GM12878 (cell line): ENCODE measurements around the gene FRRS1L.

Experiments
- CTCF ChIP-seq, 3 experiments: IDR thresholded peaks in 2 of 3; conservative IDR thresholded peaks in 1 of 3; 2 replicates each; pipeline ENCODE4 v1.5.1; 2011; ENCODE audit warnings: low read depth in 3 of 3, low read length in 3 of 3, mild to moderate bottlenecking in 3 of 3, control low read depth in 2 of 3, moderate library complexity in 2 of 3, inconsistent platforms in 1 of 3, mixed read lengths in 1 of 3; ENCODE audit not compliant: control insufficient read depth in 2 of 3, insufficient read depth in 1 of 3; ENCODE audit errors: extremely low read depth in 1 of 3
- EZH2 ChIP-seq: IDR thresholded peaks from 2 replicates; pipeline ENCODE4 v1.6.1; 2012; ENCODE audit warnings: low read depth, mild to moderate bottlenecking, control low read depth, inconsistent platforms, low read length, borderline replicate concordance; ENCODE audit not compliant: control insufficient read depth
- FOS ChIP-seq: IDR thresholded peaks from 3 replicates; pipeline ENCODE4 v1.6.1; 2011; ENCODE audit warnings: borderline replicate concordance; ENCODE audit not compliant: insufficient read length; ENCODE audit errors: extremely low read depth
- MYC ChIP-seq: IDR thresholded peaks from 2 replicates; pipeline ENCODE4 v1.6.1; 2011; ENCODE audit warnings: mild to moderate bottlenecking, low read length, moderate library complexity, inconsistent platforms; ENCODE audit not compliant: insufficient read depth, insufficient replicate concordance, insufficient read length, severe bottlenecking
- NFYB ChIP-seq: IDR thresholded peaks from 2 replicates; pipeline ENCODE4 v1.6.1; 2011; ENCODE audit warnings: low read depth, mild to moderate bottlenecking, low read length, improper control_type of control experiment, moderate library complexity; ENCODE audit not compliant: insufficient read depth
- POLR2AphosphoS5 ChIP-seq: IDR thresholded peaks from 2 replicates; pipeline ENCODE4 v1.6.1; 2011; ENCODE audit warnings: mild to moderate bottlenecking, low read length, inconsistent platforms
- RCOR1 ChIP-seq: conservative IDR thresholded peaks from 2 replicates; pipeline ENCODE4 v1.6.1; 2012; ENCODE audit warnings: low read depth, low read length, improper control_type of control experiment
- REST ChIP-seq: IDR thresholded peaks from 2 replicates; pipeline ENCODE4 v1.6.1; 2012; ENCODE audit warnings: mild to moderate bottlenecking, low read depth, low read length
- SMC3 ChIP-seq: IDR thresholded peaks from 2 replicates; pipeline ENCODE4 v1.6.1; 2011; ENCODE audit warnings: low read length, improper control_type of control experiment, borderline replicate concordance
- SRF ChIP-seq, 2 experiments: IDR thresholded peaks; 2 replicates each; pipeline ENCODE4 v1.6.1; 2011; ENCODE audit warnings: low read depth in 2 of 2, low read length in 2 of 2, mild to moderate bottlenecking in 1 of 2, moderate library complexity in 1 of 2
- TCF7 ChIP-seq: IDR thresholded peaks from 2 replicates; pipeline ENCODE4 v1.6.1; 2014; ENCODE audit warnings: antibody characterized with exemption, borderline replicate concordance
- YY1 ChIP-seq: IDR thresholded peaks from 2 replicates; pipeline ENCODE4 v1.6.1; 2011; ENCODE audit warnings: low read depth, mild to moderate bottlenecking, low read length
- ZNF384 ChIP-seq: IDR thresholded peaks from 2 replicates; pipeline ENCODE4 v1.6.1; 2012; ENCODE audit warnings: low read depth, mild to moderate bottlenecking, low read length, improper control_type of control experiment, borderline replicate concordance

GRCh38 chr9:109107402-109108240 is 59.4 kb downstream of the FRRS1L start:
- TF ChIP-seq CTCF (IDR thresholded peaks at IDR 0.05 in 2 of 3, conservative IDR thresholded peaks at IDR 0.05 in 1 of 3; ENCODE audit: control insufficient read depth in 2 of 3, extremely low read depth in 1 of 3, insufficient read depth in 1 of 3, low read depth in 3 of 3, low read length in 3 of 3) (no peak), MYC (no peak), POLR2AphosphoS5 (no peak), RCOR1 (no peak), FOS (no peak), SRF (IDR thresholded peaks at IDR 0.05; ENCODE audit: low read depth in 2 of 2, low read length in 2 of 2) (no peak), SMC3 (no peak), ZNF384 (no peak), YY1 (no peak), EZH2 (no peak), REST (no peak), NFYB (no peak), TCF7 (no peak)
